H1 (cell line): ENCODE data around the gene CCDC93. TPM values are rescaled to one million over a fixed set of nuclear protein-coding genes. Genes with fewer than 3 reads are reported as not detected.

Source experiments
- BCL11A ChIP-seq, 2 experiments: IDR thresholded peaks; one replicate each; pipeline ENCODE4 v1.6.1; 2011; ENCODE audit warnings: low read depth in 2 of 2, low read length in 2 of 2, mild to moderate bottlenecking in 2 of 2
- CHD1 ChIP-seq: IDR thresholded peaks from 2 replicates; pipeline ENCODE4 v1.6.1; 2012; ENCODE audit warnings: low read depth, low read length, improper control_type of control experiment
- CHD2 ChIP-seq: IDR thresholded peaks from 2 replicates; pipeline ENCODE4 v1.6.1; 2012; ENCODE audit warnings: low read length, improper control_type of control experiment
- CREB1 ChIP-seq: IDR thresholded peaks from 2 replicates; pipeline ENCODE4 v1.6.1; 2012; ENCODE audit warnings: inconsistent platforms
- KDM1A ChIP-seq: fragments of 200-600, 300-600 bp; sonication (generic); IDR thresholded peaks from 2 replicates; pipeline ENCODE4 v1.7.1; 2016; ENCODE audit warnings: mild to moderate bottlenecking, low read length, borderline replicate concordance
- KDM5A ChIP-seq: fragments of 200-600 bp; IDR thresholded peaks from 2 replicates; pipeline ENCODE4 v1.7.1; 2012; ENCODE audit warnings: mild to moderate bottlenecking, low read length, inconsistent platforms, mixed read lengths
- NANOG ChIP-seq: IDR thresholded peaks from 2 replicates; pipeline ENCODE4 v1.6.1; 2011; ENCODE audit warnings: low read length, low read depth, mild to moderate bottlenecking, inconsistent platforms; ENCODE audit not compliant: insufficient read depth, poor library complexity, severe bottlenecking
- RFX5 ChIP-seq: IDR thresholded peaks from 2 replicates; pipeline ENCODE4 v1.6.1; 2011; ENCODE audit warnings: low read depth, low read length, improper control_type of control experiment, borderline replicate concordance
- SP4 ChIP-seq: IDR thresholded peaks from 2 replicates; pipeline ENCODE4 v1.6.1; 2012; ENCODE audit warnings: low read length, inconsistent platforms
- YY1 ChIP-seq: IDR thresholded peaks from 2 replicates; pipeline ENCODE4 v1.6.1; 2011; ENCODE audit warnings: low read depth, mild to moderate bottlenecking, low read length
- polyA plus RNA-seq, 7 experiments: library from polyadenylated mRNA; depleted of rRNA in 3 of 7; stranded (reverse) in 5 of 7; unstranded in 2 of 7; fragments of >200 nt in 5 of 7; fragments of 200-250 nt in 2 of 7; gene quantifications; 1 replicate in 5 of 7; 2 replicates in 1 of 7; 4 replicates in 1 of 7; pipeline versions ENCODE4 v1.2.1 to v1.2.3, GENCODE V29; 2011 to 2013; ENCODE audit warnings: missing spikeins in 2 of 7, mixed read lengths in 2 of 7
- total RNA-seq: library from RNA; stranded (reverse); fragmentation: NEBNext Ultra II Directional; extraction: Animal tissue kit (Norgen Biotek cat#: 25700); gene quantifications from 2 replicates; pipeline ENCODE4 v1.2.1, GENCODE V29; 2021
- TF ChIP-seq, protein P1 (sequence below): fragments of 300-600 bp; sonication (generic); IDR thresholded peaks from 2 replicates; pipeline ENCODE4 v1.7.1; 2012; ENCODE audit warnings: low read length, moderate library complexity, mild to moderate bottlenecking, inconsistent platforms; ENCODE audit not compliant: insufficient replicate concordance

The CCDC93 gene
- total and polyA plus RNA-seq, 2 of the 8 experiments (the other 6 are each of a cell fraction or from before 2014, with no cell fraction given): 5.5 to 18.0 TPM

GRCh38 chr2:117961201-117961600 is 52.7 kb downstream of the CCDC93 start (continued):
- TF ChIP-seq, protein P1, sequence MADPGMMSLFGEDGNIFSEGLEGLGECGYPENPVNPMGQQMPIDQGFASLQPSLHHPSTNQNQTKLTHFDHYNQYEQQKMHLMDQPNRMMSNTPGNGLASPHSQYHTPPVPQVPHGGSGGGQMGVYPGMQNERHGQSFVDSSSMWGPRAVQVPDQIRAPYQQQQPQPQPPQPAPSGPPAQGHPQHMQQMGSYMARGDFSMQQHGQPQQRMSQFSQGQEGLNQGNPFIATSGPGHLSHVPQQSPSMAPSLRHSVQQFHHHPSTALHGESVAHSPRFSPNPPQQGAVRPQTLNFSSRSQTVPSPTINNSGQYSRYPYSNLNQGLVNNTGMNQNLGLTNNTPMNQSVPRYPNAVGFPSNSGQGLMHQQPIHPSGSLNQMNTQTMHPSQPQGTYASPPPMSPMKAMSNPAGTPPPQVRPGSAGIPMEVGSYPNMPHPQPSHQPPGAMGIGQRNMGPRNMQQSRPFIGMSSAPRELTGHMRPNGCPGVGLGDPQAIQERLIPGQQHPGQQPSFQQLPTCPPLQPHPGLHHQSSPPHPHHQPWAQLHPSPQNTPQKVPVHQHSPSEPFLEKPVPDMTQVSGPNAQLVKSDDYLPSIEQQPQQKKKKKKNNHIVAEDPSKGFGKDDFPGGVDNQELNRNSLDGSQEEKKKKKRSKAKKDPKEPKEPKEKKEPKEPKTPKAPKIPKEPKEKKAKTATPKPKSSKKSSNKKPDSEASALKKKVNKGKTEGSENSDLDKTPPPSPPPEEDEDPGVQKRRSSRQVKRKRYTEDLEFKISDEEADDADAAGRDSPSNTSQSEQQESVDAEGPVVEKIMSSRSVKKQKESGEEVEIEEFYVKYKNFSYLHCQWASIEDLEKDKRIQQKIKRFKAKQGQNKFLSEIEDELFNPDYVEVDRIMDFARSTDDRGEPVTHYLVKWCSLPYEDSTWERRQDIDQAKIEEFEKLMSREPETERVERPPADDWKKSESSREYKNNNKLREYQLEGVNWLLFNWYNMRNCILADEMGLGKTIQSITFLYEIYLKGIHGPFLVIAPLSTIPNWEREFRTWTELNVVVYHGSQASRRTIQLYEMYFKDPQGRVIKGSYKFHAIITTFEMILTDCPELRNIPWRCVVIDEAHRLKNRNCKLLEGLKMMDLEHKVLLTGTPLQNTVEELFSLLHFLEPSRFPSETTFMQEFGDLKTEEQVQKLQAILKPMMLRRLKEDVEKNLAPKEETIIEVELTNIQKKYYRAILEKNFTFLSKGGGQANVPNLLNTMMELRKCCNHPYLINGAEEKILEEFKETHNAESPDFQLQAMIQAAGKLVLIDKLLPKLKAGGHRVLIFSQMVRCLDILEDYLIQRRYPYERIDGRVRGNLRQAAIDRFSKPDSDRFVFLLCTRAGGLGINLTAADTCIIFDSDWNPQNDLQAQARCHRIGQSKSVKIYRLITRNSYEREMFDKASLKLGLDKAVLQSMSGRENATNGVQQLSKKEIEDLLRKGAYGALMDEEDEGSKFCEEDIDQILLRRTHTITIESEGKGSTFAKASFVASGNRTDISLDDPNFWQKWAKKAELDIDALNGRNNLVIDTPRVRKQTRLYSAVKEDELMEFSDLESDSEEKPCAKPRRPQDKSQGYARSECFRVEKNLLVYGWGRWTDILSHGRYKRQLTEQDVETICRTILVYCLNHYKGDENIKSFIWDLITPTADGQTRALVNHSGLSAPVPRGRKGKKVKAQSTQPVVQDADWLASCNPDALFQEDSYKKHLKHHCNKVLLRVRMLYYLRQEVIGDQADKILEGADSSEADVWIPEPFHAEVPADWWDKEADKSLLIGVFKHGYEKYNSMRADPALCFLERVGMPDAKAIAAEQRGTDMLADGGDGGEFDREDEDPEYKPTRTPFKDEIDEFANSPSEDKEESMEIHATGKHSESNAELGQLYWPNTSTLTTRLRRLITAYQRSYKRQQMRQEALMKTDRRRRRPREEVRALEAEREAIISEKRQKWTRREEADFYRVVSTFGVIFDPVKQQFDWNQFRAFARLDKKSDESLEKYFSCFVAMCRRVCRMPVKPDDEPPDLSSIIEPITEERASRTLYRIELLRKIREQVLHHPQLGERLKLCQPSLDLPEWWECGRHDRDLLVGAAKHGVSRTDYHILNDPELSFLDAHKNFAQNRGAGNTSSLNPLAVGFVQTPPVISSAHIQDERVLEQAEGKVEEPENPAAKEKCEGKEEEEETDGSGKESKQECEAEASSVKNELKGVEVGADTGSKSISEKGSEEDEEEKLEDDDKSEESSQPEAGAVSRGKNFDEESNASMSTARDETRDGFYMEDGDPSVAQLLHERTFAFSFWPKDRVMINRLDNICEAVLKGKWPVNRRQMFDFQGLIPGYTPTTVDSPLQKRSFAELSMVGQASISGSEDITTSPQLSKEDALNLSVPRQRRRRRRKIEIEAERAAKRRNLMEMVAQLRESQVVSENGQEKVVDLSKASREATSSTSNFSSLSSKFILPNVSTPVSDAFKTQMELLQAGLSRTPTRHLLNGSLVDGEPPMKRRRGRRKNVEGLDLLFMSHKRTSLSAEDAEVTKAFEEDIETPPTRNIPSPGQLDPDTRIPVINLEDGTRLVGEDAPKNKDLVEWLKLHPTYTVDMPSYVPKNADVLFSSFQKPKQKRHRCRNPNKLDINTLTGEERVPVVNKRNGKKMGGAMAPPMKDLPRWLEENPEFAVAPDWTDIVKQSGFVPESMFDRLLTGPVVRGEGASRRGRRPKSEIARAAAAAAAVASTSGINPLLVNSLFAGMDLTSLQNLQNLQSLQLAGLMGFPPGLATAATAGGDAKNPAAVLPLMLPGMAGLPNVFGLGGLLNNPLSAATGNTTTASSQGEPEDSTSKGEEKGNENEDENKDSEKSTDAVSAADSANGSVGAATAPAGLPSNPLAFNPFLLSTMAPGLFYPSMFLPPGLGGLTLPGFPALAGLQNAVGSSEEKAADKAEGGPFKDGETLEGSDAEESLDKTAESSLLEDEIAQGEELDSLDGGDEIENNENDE: no peak
- TF ChIP-seq SP4 (no peak), KDM1A (no peak), CHD1 (no peak), NANOG (no peak), KDM5A (no peak), BCL11A (IDR thresholded peaks at IDR 0.05; ENCODE audit: low read depth in 2 of 2, low read length in 2 of 2) (no peak), CREB1 (no peak), YY1 (no peak), CHD2 (no peak), RFX5 (no peak)
